HG02943 (cell line): Measurements from ENCODE around the gene AGL.
"Not testable (repeated sequence)": the region's sequence is repeated elsewhere in the genome, so short reads cannot be mapped to it uniquely, and the experiment has no call there.

Experiments used
- ATAC-seq: cut with Tn5 transposase; IDR thresholded peaks from one replicate; pipeline ENCODE4 v1.9.1; 2021; ENCODE audit warnings: mild to moderate bottlenecking, low read depth, moderate library complexity; ENCODE audit not compliant: unreplicated experiment

Gene AGL

GRCh38 chr1:99972066-99972465 is 121.9 kb downstream of the AGL start:
- ATAC-seq = not testable (repeated sequence)
